Activated CD8-positive, alpha-beta memory T cell treated with anti-CD3 and anti-CD28 coated beads for 48 hours (primary cell): ENCODE measurements around the gene CNPY1.
"Not testable (repeated sequence)": the region's sequence is repeated elsewhere in the genome, so short reads cannot be mapped to it uniquely, and the experiment has no call there.

Experiments used
- DNase-seq, 3 experiments: peaks; one replicate each; pipeline ENCODE4 v3.0.0-alpha.2; 2020; ENCODE audit warnings: low read depth in 2 of 3, low spot score in 2 of 3

CNPY1 gene

GRCh38 chr7:155533827-155534690 is 12.3 kb downstream of the CNPY1 start:
- peak in 2 of 3 experiments; percentile 20 to 41 for DNase-seq

- DNase-seq = no peak
Observed at GRCh38 chr7:155533120-155533826, 13.1 kb downstream of the CNPY1 start.

DNA sequence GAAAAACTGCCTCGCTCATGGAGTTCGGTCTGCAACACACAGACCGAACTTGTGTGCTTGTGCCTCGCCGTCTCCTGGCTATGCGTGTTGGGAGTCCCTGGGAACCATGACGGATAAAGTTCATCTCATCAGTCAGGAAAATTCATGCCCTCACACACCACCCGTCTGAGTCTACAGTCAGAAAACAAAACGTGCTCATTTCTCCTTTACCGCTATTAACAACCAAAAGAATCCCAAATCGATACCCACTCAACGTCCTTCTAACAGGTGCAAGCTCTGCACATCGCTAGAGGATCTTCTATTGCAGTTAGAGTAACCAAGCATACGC is 13.6 kb downstream of the CNPY1 start:
- no peak for DNase-seq

DNA sequence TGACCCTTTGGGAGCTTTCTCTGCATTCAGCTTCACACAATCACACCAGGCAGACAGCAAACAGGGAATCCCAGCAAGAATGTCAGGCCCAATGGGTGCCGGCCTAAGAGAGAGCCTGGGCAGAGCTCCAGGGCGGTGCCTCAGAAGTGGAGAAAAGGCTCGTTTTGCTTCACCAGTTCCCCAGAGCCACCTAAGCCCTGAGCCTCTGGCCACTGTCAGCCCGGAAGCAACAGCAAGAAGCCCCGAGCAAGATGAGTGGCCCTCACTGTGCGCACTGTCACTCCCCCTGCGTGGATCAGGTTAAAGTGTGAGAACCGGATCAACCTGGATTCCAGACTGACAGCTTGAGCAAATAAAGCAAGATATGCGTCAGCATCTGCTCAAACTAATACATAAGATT is 14.7 kb downstream of the CNPY1 start:
- no peak for DNase-seq

GRCh38 chr7:155530601-155531000 is 15.8 kb downstream of the CNPY1 start:
- no peak for DNase-seq

- no peak for DNase-seq
Observed at GRCh38 chr7:155529845-155530244, 16.5 kb downstream of the CNPY1 start.

- no peak for DNase-seq
Observed at GRCh38 chr7:155529346-155529745, 17.0 kb downstream of the CNPY1 start.

DNA sequence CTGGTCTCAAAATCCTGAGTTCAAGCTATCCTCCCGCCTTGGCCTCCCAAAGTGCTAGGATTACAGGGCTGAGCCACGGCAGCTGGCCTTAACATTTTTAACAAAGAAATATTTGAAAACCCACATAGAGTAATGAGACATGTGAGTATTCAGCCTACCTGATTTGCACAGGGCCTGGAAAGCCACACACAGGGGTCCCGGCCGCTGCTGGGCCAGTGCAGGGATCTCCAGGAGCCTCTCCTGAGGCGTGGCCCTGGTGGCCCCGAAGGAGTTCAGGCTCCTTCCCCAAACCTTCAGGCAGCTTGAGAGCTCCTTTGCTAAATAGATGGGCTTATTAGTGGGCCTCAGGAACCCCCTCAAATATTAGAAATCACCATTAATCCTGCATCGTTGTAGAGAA is 18.7 kb downstream of the CNPY1 start:
- no peak for DNase-seq

DNA sequence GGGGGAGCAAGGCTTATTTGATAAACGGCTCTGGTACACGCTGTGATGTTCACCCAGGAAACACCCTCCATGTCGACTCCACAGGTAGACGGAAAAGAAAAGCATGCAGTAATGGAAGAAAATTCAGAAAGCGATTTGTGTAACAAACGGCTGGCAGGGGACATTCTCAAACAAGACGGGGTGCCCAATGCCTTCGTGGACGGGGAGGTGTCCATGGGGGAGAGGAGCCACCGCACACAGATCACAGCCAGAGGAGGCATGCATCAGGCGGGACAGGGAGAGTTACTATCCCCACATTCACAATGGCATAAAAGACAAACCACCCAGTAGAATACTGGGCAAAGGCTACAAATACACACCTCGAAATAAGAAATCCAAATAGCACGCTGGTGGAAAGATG is 20.1 kb downstream of the CNPY1 start:
- no peak for DNase-seq

GRCh38 chr7:155524018-155524556 is 22.3 kb downstream of the CNPY1 start:
- DNase-seq = no peak

DNA sequence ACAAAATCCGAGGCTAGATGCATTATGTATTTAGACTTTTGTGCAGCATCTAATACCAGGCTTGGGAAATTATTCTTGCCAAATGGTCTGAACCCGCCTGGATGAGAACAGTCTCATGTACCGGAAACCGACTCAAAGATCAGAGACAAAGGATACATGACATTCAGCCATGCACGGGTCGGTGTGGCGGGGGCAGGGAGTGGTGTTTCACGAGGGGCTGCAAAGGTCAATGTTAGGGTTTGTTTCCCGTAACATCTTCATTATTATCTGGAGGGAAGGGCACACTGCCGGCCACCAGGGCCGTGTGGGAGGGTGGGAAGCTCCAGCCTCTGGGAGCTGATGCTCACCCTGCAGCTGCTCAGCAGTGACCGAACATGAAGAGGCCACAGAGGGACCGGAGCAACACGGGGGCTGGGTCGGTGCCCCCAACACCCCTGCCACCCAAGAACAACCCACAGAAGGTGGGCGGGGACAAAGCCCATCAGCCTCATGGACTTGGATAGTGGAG is 23.1 kb downstream of the CNPY1 start:
- no peak for DNase-seq

GRCh38 chr7:155521743-155522398 is 24.5 kb downstream of the CNPY1 start:
- DNase-seq = no peak

- no peak for DNase-seq
Observed at GRCh38 chr7:155521007-155521742, 25.2 kb downstream of the CNPY1 start.

DNA sequence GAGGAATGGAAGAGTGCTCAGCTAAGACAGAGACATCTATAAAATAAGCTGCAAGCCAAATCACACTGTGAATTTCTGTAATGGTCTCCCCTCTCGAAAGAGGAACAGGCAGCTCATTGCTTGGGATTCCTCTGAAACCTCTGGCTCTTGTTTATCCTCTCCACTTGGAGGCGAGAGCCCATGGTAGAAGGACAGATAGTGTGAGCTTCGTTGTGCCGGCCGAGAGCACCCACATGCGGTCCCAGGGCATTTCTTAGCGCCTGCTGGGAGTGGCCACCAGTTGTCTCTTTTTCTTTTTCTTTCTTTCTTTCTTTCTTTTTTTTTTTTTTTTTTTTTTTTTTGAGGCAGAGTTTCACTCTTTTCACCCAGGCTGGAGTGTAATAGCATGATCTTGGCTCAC is 26.2 kb downstream of the CNPY1 start:
- DNase-seq = no peak

DNA sequence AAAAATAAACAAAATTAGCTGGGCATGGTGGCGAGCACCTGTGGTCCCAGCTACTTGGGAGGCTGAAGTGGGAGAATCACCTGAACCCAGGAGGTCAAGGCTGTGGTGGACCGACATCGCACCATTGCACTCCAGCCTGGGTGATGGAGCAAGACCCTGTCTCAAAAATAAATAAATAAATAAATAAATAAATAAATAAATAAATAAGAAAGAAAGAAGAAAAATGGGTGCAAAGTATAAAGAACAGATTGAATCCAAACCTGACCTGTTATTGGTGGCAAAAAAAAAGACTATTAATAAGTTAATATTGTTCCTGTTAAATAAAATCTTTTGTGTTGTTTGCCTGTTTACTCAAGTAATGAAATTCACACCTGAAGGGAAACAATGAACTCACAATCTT is 27.0 kb downstream of the CNPY1 start:
- DNase-seq = not testable (repeated sequence)

DNA sequence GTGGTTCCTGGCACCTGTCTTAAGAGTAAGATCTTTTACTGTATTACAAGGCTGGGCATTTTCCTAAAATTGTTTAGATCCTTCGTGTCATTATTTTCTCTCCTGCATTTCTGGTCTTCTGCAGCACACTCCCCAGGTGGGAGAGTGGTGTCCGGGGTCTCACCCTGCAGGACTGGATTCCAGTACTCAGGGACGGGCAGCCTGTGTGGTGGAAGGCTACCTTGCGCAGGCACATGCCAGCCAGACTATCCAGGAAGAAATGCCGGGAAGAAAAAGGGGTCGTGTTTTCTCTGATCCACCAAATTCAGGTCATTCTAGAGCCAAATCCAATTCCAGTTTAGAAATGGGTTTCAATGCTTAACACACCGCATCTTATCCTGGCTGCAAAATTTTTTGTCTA is 27.7 kb downstream of the CNPY1 start:
- DNase-seq = no peak

GRCh38 chr7:155517969-155518368 is 28.4 kb downstream of the CNPY1 start:
- DNase-seq = no peak

GRCh38 chr7:155517452-155517851 is 28.9 kb downstream of the CNPY1 start:
- no peak for DNase-seq

- no peak for DNase-seq
Observed at GRCh38 chr7:155516466-155516865, 29.9 kb downstream of the CNPY1 start.

GRCh38 chr7:155515318-155515717 is 31.0 kb downstream of the CNPY1 start:
- no peak for DNase-seq

DNA sequence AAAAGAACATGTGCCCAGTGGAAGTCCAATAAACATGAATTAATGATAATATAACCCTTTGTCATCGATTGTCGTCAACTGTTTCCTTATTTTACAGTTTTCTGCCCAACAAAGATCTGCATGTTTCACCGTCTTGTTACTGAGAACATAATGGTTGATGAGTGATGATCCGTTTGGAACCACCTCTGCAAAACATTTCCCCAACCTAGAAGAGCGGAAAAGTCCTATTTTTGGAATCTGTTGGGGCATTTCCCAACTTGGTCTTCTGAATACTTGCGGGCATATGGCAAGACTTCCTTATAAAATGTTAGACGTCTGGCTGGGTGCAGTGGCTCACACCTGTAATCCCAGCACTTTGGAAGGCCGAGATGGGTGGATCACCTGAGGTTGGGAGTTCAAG is 32.1 kb downstream of the CNPY1 start:
- DNase-seq = no peak
